Mesothelial cell of epicardium (in vitro differentiated cells): Measurements from ENCODE around the gene MEIS2. TPM values are rescaled to one million over a fixed set of nuclear protein-coding genes. Genes with fewer than 3 reads are reported as not detected.

Source experiments
- DNase-seq, 2 experiments: peaks; one replicate each; pipeline ENCODE4 v3.0.0; 2021; ENCODE audit warnings: low spot score in 2 of 2; ENCODE audit not compliant: unreplicated experiment in 2 of 2
- H3K27ac Mint-ChIP-seq: 2 replicates; pipeline ENCODE4 v1.8.0; 2021; ENCODE audit warnings: mixed read lengths
- H3K27me3 Mint-ChIP-seq: 2 replicates; pipeline ENCODE4 v1.8.0; 2021; ENCODE audit warnings: low read depth, mixed read lengths
- H3K36me3 Mint-ChIP-seq: 2 replicates; pipeline ENCODE4 v1.8.0; 2021; ENCODE audit warnings: mixed read lengths
- H3K4me1 Mint-ChIP-seq: 2 replicates; pipeline ENCODE4 v1.8.0; 2021; ENCODE audit warnings: mixed read lengths
- H3K4me3 Mint-ChIP-seq: 2 replicates; pipeline ENCODE4 v1.8.0; 2021; ENCODE audit warnings: mild to moderate bottlenecking, moderate library complexity, mixed read lengths
- H3K9me3 Mint-ChIP-seq: 2 replicates; pipeline ENCODE4 v1.8.0; 2021; ENCODE audit warnings: mixed read lengths
- total RNA-seq: library from RNA; stranded (reverse); gene quantifications from 3 replicates; pipeline ENCODE4 v1.2.1, GENCODE V29; 2021
- TF ChIP-seq, protein P1 (sequence below): fragments of 200-600 bp; sonication (generic); IDR thresholded peaks from one replicate; pipeline ENCODE4 v1.5.0; 2021; ENCODE audit warnings: antibody characterized with exemption; ENCODE audit not compliant: unreplicated experiment

The MEIS2 gene
- total RNA-seq, 1 donor from 2014 or later: 397 TPM

DNA sequence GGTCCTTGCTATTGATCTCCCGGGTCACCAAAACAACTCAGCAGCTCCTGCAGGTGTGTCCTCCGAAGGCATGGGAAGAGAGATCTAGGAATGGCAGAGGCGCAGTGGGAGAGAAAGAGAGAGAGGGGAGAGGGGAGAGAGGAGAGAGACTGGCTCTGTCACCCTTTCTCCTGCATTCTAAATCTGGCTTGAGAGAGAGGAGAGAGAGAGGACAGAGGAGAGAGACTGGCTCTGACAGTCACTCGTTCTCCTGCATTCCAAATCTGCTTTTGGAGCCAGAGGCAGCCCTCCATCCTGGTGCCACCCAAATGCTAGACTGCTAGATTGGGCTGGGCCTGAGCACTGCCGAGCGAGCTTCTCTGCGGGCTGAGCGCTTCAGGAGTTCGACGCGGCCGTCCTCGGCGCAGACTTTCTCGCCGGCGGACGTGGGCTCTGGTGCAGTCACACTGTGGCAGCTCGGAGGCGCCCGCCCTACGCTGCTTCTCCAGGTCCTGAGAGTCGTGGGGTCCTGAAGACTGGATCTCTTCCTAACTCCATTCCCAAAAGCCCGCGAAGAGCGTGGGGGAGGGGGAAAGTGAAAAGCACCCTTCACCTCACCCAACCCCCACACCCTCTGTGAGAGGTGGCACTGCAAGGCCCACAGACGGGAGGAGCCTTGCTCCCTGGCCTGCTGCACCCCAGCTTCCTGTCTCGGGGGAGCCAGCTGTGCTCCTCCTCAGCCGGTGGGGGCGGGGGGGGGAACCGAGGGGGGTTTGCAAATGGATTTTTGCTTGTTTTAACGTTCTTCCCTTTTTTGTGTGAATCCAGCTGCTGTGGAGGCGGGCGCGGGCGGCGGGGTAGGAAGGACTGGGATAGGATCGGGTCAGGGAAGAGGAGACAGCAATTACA lies 222.3 kb downstream of the MEIS2 start:
- no peak for DNase-seq
- H3K36me3 Mint-ChIP-seq: peaks cover 5% of the 10 kb centered on the region
- peaks cover 84% of the 10 kb centered on the region for H3K4me1 Mint-ChIP-seq
- TF ChIP-seq, protein P1, sequence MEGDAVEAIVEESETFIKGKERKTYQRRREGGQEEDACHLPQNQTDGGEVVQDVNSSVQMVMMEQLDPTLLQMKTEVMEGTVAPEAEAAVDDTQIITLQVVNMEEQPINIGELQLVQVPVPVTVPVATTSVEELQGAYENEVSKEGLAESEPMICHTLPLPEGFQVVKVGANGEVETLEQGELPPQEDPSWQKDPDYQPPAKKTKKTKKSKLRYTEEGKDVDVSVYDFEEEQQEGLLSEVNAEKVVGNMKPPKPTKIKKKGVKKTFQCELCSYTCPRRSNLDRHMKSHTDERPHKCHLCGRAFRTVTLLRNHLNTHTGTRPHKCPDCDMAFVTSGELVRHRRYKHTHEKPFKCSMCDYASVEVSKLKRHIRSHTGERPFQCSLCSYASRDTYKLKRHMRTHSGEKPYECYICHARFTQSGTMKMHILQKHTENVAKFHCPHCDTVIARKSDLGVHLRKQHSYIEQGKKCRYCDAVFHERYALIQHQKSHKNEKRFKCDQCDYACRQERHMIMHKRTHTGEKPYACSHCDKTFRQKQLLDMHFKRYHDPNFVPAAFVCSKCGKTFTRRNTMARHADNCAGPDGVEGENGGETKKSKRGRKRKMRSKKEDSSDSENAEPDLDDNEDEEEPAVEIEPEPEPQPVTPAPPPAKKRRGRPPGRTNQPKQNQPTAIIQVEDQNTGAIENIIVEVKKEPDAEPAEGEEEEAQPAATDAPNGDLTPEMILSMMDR: no peak
- H3K4me3 Mint-ChIP-seq: peak overlapping the region; percentile 39
- H3K27ac Mint-ChIP-seq: peak overlapping the region; percentile 98
- H3K27me3 Mint-ChIP-seq: no peaks in the 10 kb centered on the region
- no peaks in the 10 kb centered on the region for H3K9me3 Mint-ChIP-seq

DNA sequence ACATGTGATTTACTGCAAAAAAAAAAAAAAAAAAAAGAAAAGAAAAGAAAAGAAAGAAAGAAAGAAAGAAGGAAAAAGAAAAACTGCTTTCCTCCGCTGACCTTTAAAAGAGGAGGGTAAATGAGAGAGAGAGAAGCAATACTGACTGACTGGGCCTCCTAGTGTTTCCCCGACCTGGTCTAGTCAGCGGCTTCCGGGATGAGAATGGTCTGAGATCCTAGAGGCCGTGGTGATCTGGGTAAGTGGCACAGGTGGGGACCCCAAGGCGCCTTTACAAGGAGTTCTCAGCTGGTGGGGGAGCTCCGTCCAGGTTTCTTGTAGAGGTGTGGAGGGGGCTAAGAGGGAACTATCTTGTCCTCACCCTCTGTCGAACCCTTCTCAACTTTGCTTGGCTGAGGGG lies 223.1 kb downstream of the MEIS2 start:
- peak overlapping the region; percentile 98 for H3K27ac Mint-ChIP-seq
- TF ChIP-seq, protein P1: no peak
- H3K36me3 Mint-ChIP-seq: peaks cover 10% of the 10 kb centered on the region
- H3K4me1 Mint-ChIP-seq: peaks cover 77% of the 10 kb centered on the region
- H3K4me3 Mint-ChIP-seq: peak overlapping the region; percentile 39
- no peaks in the 10 kb centered on the region for H3K27me3 Mint-ChIP-seq
- no peak for DNase-seq
- no peaks in the 10 kb centered on the region for H3K9me3 Mint-ChIP-seq

DNA sequence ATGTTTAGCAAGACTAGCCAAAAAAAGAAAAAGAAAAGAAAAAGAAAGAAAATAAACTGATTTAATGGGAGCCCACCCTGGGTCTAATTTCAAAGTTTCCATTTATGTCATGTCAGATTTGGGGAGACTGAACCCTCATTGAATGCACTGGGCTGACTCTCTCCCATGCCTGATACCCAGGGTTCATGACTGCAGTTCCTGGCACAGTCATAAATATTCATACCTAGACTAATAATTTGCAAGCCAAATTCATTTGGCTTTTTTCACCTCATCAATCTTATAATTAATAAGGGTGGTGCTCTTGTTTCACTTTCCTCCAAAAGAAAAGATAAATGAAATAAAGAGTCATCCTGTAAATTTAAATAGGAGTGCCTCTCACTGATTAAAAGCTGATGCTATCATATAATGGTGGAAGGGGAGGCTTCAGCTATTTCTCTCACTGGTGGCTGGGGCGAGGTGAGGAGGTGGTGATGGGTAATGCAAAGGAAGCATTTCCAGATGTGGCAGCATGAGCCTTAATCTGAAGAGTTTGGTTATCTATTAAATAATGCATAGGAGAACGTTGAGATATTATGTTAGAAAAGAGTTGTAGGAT lies 224.5 kb downstream of the MEIS2 start:
- Mint-ChIP-seq H3K4me1 (peaks cover 64% of the 10 kb centered on the region), H3K36me3 (peaks cover 11% of the 10 kb centered on the region), H3K27ac (peak overlapping the region; percentile 80), H3K27me3 (no peaks in the 10 kb centered on the region), H3K9me3 (no peaks in the 10 kb centered on the region), H3K4me3 (no peak overlapping the region)
- TF ChIP-seq, protein P1: no peak
- no peak for DNase-seq

DNA sequence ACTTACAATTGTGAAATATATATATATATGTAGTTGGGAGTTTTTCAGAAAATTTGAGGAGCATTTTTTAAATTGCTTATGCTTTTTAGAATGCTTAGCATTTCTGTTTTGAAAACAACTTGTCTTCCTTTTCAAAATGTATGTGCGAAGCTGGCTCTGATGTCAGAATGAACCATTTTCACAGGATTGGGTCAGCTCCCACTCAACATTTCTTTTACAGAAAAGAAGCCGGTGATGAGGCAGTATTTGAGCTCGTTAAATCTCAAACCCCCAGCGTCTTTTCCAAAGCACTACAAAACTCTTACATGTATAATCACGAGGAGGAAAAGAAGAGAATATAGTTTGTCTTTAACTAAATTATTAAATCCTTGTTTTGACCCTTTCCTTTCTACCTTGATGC lies 225.4 kb downstream of the MEIS2 start:
- H3K36me3 Mint-ChIP-seq: peaks cover 11% of the 10 kb centered on the region
- no peaks in the 10 kb centered on the region for H3K9me3 Mint-ChIP-seq
- H3K27ac Mint-ChIP-seq: peak overlapping the region; percentile 64
- peaks cover 55% of the 10 kb centered on the region for H3K4me1 Mint-ChIP-seq
- no peak for DNase-seq
- no peak overlapping the region for H3K4me3 Mint-ChIP-seq
- TF ChIP-seq, protein P1: no peak
- H3K27me3 Mint-ChIP-seq: no peaks in the 10 kb centered on the region

DNA sequence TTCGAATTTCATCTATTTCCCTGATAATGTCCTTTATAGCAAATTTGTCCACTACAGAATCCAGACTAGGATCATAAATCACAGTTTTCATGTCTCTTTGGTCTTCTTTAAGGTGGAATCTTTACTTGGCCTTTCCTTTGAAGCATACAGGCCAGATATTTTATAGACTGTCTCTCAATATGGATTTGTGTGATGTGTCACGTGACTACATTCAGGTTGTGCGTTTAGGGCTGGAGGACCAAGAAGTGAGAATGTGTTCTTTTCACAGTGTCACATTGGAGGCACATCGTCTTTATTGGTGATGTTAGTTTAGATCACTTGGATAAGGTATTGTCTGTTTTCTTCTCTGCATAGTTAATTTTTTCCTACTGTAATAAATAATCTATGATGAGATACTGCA lies 232.9 kb downstream of the MEIS2 start:
- H3K27me3 Mint-ChIP-seq: no peaks in the 10 kb centered on the region
- peaks cover 43% of the 10 kb centered on the region for H3K4me1 Mint-ChIP-seq
- no peak for DNase-seq
- peaks cover 10% of the 10 kb centered on the region for H3K36me3 Mint-ChIP-seq
- H3K9me3 Mint-ChIP-seq: no peaks in the 10 kb centered on the region
- no peak overlapping the region for H3K27ac Mint-ChIP-seq
- no peak overlapping the region for H3K4me3 Mint-ChIP-seq
- TF ChIP-seq, protein P1: no peak
